ENCODE data around the gene UNC5A. TPM values are rescaled to one million over a fixed set of nuclear protein-coding genes. Genes with fewer than 3 reads are reported as not detected.

The UNC5A gene
- total and polyA plus RNA-seq, 10 of the 15 experiments (the other 5 are each of a cell fraction or from before 2014, with no cell fraction given): not detected

DNA sequence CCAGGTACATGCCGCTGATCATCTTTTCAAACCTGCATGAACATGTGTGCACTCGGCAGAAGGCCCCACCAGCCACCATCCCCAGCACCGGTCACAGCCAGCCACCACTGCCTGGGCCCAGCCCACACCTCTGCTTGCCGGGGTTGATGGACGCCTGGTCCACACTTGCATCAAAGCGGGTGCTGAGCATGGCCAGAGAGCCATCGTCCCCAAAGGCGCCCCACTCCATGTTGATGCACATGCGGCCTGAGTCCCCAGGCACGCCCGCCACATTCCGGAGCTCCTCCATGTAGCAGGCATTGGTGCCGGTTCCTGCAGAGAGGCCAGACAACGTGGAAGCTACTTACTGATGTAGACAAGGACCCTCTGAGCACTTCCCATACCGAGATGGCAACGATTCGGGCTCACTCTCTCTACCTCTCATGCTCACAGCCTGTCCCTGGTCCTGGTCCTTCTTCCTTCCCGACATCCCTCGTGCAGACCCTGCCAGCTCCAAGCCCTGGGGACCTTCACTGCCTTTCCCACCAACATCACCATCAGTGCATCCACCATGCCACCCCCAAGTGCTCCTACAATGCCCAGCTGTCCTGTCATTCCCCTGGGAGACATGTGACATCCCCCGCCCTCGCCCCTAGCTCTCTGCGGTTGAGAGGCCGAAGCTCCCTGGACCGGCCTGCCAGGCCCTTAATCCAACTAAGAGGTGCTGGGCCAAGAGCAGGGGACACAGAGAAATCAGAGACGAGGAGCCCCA is 71.6 kb downstream of the UNC5A start:
- no peak overlapping the region for H3K9ac ChIP-seq (ENCODE audit: control insufficient read depth, insufficient read depth, low read length)
- no peaks in the 10 kb centered on the region for H3K36me3 ChIP-seq (ENCODE audit: control insufficient read depth in 2 of 2, insufficient read depth in 2 of 2, low read length in 1 of 2)
- no peaks in the 10 kb centered on the region for H3K79me2 ChIP-seq (ENCODE audit: control insufficient read depth, insufficient read depth, low read length)
- no peak overlapping the region for H3K4me3 ChIP-seq
- DNase-seq (ENCODE audit: low read depth, low spot score) (no peak), FAIRE-seq (no peak), ATAC-seq (no peak)
- no peaks in the 10 kb centered on the region for H3K4me1 ChIP-seq (ENCODE audit: control insufficient read depth, insufficient read depth, low read length)
- POLR2A ChIA-PET: no interaction called here
- no peak overlapping the region for H2AFZ ChIP-seq (ENCODE audit: control insufficient read depth, low read depth, low read length)
- SMC1A ChIA-PET (ENCODE audit: uncharacterized antibody, unreplicated experiment): no interaction called here
- no peak for TF ChIP-seq SREBF2 (IDR thresholded peaks at IDR 0.05; ENCODE audit: low read length)
- TF ChIP-seq ATF7 (IDR thresholded peaks at IDR 0.05; ENCODE audit: low read depth): no peak
- no peak for TF ChIP-seq DPF2 (IDR thresholded peaks at IDR 0.05)
- TF ChIP-seq SMARCA5 (IDR thresholded peaks at IDR 0.05): no peak
- TF ChIP-seq MTA2 (IDR thresholded peaks at IDR 0.05; ENCODE audit: low read depth): no peak
- no peak for TF ChIP-seq CHD2 (IDR thresholded peaks at IDR 0.05; ENCODE audit: borderline replicate concordance, low read depth, low read length)
- TF ChIP-seq, protein P1, sequence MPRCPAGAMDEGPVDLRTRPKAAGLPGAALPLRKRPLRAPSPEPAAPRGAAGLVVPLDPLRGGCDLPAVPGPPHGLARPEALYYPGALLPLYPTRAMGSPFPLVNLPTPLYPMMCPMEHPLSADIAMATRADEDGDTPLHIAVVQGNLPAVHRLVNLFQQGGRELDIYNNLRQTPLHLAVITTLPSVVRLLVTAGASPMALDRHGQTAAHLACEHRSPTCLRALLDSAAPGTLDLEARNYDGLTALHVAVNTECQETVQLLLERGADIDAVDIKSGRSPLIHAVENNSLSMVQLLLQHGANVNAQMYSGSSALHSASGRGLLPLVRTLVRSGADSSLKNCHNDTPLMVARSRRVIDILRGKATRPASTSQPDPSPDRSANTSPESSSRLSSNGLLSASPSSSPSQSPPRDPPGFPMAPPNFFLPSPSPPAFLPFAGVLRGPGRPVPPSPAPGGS (IDR thresholded peaks at IDR 0.05; ENCODE audit: borderline replicate concordance, insufficient read depth, low read depth, low read length, poor library complexity, severe bottlenecking): no peak
- no peak for TF ChIP-seq ZNF622 (IDR thresholded peaks at IDR 0.05)
- TF ChIP-seq IRF4 (IDR thresholded peaks at IDR 0.05; ENCODE audit: low read depth, low read length): no peak
- no peak for TF ChIP-seq LARP7 (IDR thresholded peaks at IDR 0.05)
- no peak for TF ChIP-seq EP300 (IDR thresholded peaks at IDR 0.05; ENCODE audit: borderline replicate concordance in 1 of 2, control insufficient read depth in 1 of 2, low read depth in 2 of 2, low read length in 2 of 2)
- TF ChIP-seq, protein P2, sequence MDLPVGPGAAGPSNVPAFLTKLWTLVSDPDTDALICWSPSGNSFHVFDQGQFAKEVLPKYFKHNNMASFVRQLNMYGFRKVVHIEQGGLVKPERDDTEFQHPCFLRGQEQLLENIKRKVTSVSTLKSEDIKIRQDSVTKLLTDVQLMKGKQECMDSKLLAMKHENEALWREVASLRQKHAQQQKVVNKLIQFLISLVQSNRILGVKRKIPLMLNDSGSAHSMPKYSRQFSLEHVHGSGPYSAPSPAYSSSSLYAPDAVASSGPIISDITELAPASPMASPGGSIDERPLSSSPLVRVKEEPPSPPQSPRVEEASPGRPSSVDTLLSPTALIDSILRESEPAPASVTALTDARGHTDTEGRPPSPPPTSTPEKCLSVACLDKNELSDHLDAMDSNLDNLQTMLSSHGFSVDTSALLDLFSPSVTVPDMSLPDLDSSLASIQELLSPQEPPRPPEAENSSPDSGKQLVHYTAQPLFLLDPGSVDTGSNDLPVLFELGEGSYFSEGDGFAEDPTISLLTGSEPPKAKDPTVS (IDR thresholded peaks at IDR 0.05; ENCODE audit: low read depth, low read length): no peak
- TF ChIP-seq CREB1 (IDR thresholded peaks at IDR 0.05; ENCODE audit: low read depth): no peak
- TF ChIP-seq RUNX3 (IDR thresholded peaks at IDR 0.05; ENCODE audit: low read length): no peak
- no peak for TF ChIP-seq HDAC6 (IDR thresholded peaks at IDR 0.05; ENCODE audit: unreplicated experiment)
- peaks cover 0 to 4% of the 10 kb centered on the region in 2 experiments; a peak in 3 of 4 replicates for H3K27me3 ChIP-seq (replicated peaks in 1 of 2; ENCODE audit: control insufficient read depth in 2 of 2, insufficient read depth in 2 of 2, low read length in 1 of 2)
- CTCF ChIA-PET: interaction anchor here (1.2 kb wide), 1 partner anchor 221 kb away, joined by 3 read pairs; no protein-coding TSS in a partner anchor
- no peaks in the 10 kb centered on the region for H3K9me3 ChIP-seq (replicated peaks; ENCODE audit: control insufficient read depth, insufficient read depth, low read length)
- in situ Hi-C loops (cut with MboI) (no loop called here), intact Hi-C loops (cut with micrococcal nuclease; ENCODE audit: unreplicated experiment) (no loop called here)
- no peak overlapping the region for H3K27ac ChIP-seq (ENCODE audit: control insufficient read depth, insufficient read depth)
- WGBS (ENCODE audit: insufficient coverage, insufficient replicate concordance, low lambda C conversion rate, missing lambda C conversion rate): 48% methylated on average over 25 of the region's 25 CpGs
- no peak overlapping the region for H3K4me2 ChIP-seq (ENCODE audit: control insufficient read depth, insufficient read depth)
- RAD21 ChIA-PET (ENCODE audit: unreplicated experiment): no interaction called here
- H4K20me1 ChIP-seq (ENCODE audit: control insufficient read depth, insufficient read depth): no peaks in the 10 kb centered on the region
- BruUV-seq (replicated peaks): no TSS peak

Data from GM12878 (cell line).